ENCODE data around the gene MIEF2.

The MIEF2 gene

GRCh38 chr17:18236494-18236893 is 24.0 kb upstream of the MIEF2 start:
- DNase-seq = no peak

- DNase-seq = no peak
Observed at GRCh38 chr17:18237461-18237860, 23.0 kb upstream of the MIEF2 start.

GRCh38 chr17:18238299-18238698 is 22.2 kb upstream of the MIEF2 start:
- DNase-seq = no peak

- no peak for DNase-seq
Observed at GRCh38 chr17:18240449-18240848, 20.0 kb upstream of the MIEF2 start.

- no peak for DNase-seq
Observed at GRCh38 chr17:18241229-18241871, 19.1 kb upstream of the MIEF2 start.

GRCh38 chr17:18245038-18245776 is 15.3 kb upstream of the MIEF2 start:
- DNase-seq = no peak

GRCh38 chr17:18246109-18246725 is 14.2 kb upstream of the MIEF2 start:
- DNase-seq = no peak

- DNase-seq = no peak
Observed at GRCh38 chr17:18246880-18247612, 13.4 kb upstream of the MIEF2 start.

- DNase-seq = no peak
Observed at GRCh38 chr17:18247613-18248001, 12.9 kb upstream of the MIEF2 start.

- DNase-seq = peak; percentile 86
Observed at GRCh38 chr17:18248300-18248731, 12.1 kb upstream of the MIEF2 start.

- no peak for DNase-seq
Observed at GRCh38 chr17:18248811-18249210, 11.7 kb upstream of the MIEF2 start.

- no peak for DNase-seq
Observed at GRCh38 chr17:18250259-18250658, 10.2 kb upstream of the MIEF2 start.

GRCh38 chr17:18250708-18251107 is 9.8 kb upstream of the MIEF2 start:
- no peak for DNase-seq

- no peak for DNase-seq
Observed at GRCh38 chr17:18251204-18251603, 9.3 kb upstream of the MIEF2 start.

- no peak for DNase-seq
Observed at GRCh38 chr17:18252160-18252559, 8.3 kb upstream of the MIEF2 start.

- no peak for DNase-seq
Observed at GRCh38 chr17:18253187-18253884, 7.1 kb upstream of the MIEF2 start.

- no peak for DNase-seq
Observed at GRCh38 chr17:18253947-18254821, 6.3 kb upstream of the MIEF2 start.

- no peak for DNase-seq
Observed at GRCh38 chr17:18254888-18255649, 5.4 kb upstream of the MIEF2 start.

- no peak for DNase-seq
Observed at GRCh38 chr17:18256351-18256750, 4.1 kb upstream of the MIEF2 start.

GRCh38 chr17:18256776-18257175 is 3.7 kb upstream of the MIEF2 start:
- no peak for DNase-seq

Measured in right forelimb (tissue), 1 donor.